ENCODE data around the gene TMEM170A. TPM values are rescaled to one million over a fixed set of nuclear protein-coding genes. Genes with fewer than 3 reads are reported as not detected.

The TMEM170A gene
- total RNA-seq, 4 donors from 2014 or later = 7.9 to 9.8 (median 8.6) TPM

GRCh38 chr16:75455677-75456076 lies 8.8 kb downstream of the TMEM170A start:
- Histone ChIP-seq H3K4me1 (no peaks in the 10 kb centered on the region), H3K4me3 (no peak overlapping the region), H3K36me3 (peaks cover 0 to 4% of the 10 kb centered on the region in 2 donors), H3K27me3 (no peaks in the 10 kb centered on the region), H3K27ac (no peak overlapping the region), H3K9me3 (no peaks in the 10 kb centered on the region)
- no peak for DNase-seq
- intact Hi-C loops (cut with DNase I; ENCODE audit: low total_unique reads) = no loop called here
- in situ Hi-C loops (cut with MboI; ENCODE audit: low sequenced_read_pairs in 4 of 4) = loop anchor here in 2 of 4 donors (25.0 kb wide), 2 partner anchors 182 to 1732 kb away; partner anchors contain the start of genes KARS1 (in 1 of the 2), MON1B (in 1 of the 2), SYCE1L (in 1 of the 2) and TERF2IP (in 1 of the 2)
- no peak for ATAC-seq
- TF ChIP-seq CTCF (IDR thresholded peaks at IDR 0.05 in 4 of 5, conservative IDR thresholded peaks at IDR 0.05 in 1 of 5) = no peak
- TF ChIP-seq POLR2A (IDR thresholded peaks at IDR 0.05) = no peak

GRCh38 chr16:75452464-75453190 lies 11.9 kb downstream of the TMEM170A start:
- intact Hi-C loops (cut with DNase I; ENCODE audit: low total_unique reads) (no loop called here), in situ Hi-C loops (cut with MboI; ENCODE audit: low sequenced_read_pairs in 4 of 4) (loop anchor here in 2 of 4 donors (25.0 kb wide), 2 partner anchors 185 to 1735 kb away; partner anchors contain the start of genes KARS1 (in 1 of the 2), MON1B (in 1 of the 2), SYCE1L (in 1 of the 2) and TERF2IP (in 1 of the 2))
- no peak for ATAC-seq
- H3K9me3 ChIP-seq = no peaks in the 10 kb centered on the region
- TF ChIP-seq POLR2A (IDR thresholded peaks at IDR 0.05) = no peak
- TF ChIP-seq CTCF (IDR thresholded peaks at IDR 0.05 in 4 of 5, conservative IDR thresholded peaks at IDR 0.05 in 1 of 5) = no peak
- no peak for DNase-seq
- H3K27ac ChIP-seq = no peak overlapping the region
- H3K27me3 ChIP-seq = no peaks in the 10 kb centered on the region
- no peaks in the 10 kb centered on the region for H3K4me1 ChIP-seq
- no peak overlapping the region for H3K4me3 ChIP-seq
- H3K36me3 ChIP-seq = peaks cover 0 to 16% of the 10 kb centered on the region in 2 donors

- no peak for DNase-seq
- no peaks in the 10 kb centered on the region for H3K4me1 ChIP-seq
- intact Hi-C loops (cut with DNase I; ENCODE audit: low total_unique reads) (no loop called here), in situ Hi-C loops (cut with MboI; ENCODE audit: low sequenced_read_pairs in 4 of 4) (no loop called here)
- TF ChIP-seq POLR2A (IDR thresholded peaks at IDR 0.05) (no peak), CTCF (IDR thresholded peaks at IDR 0.05 in 4 of 5, conservative IDR thresholded peaks at IDR 0.05 in 1 of 5) (no peak)
- H3K4me3 ChIP-seq = no peak overlapping the region
- H3K27ac ChIP-seq = no peak overlapping the region
- no peaks in the 10 kb centered on the region for H3K27me3 ChIP-seq
- H3K36me3 ChIP-seq = peaks cover 0 to 16% of the 10 kb centered on the region in 2 donors
- no peaks in the 10 kb centered on the region for H3K9me3 ChIP-seq
- ATAC-seq = no peak
Observed at GRCh38 chr16:75446416-75446815, 18.1 kb downstream of the TMEM170A start.

- ATAC-seq = no peak
- Histone ChIP-seq H3K36me3 (peaks cover 0 to 9% of the 10 kb centered on the region in 2 donors), H3K4me1 (no peaks in the 10 kb centered on the region), H3K9me3 (no peaks in the 10 kb centered on the region), H3K4me3 (no peak overlapping the region), H3K27ac (no peak overlapping the region), H3K27me3 (no peaks in the 10 kb centered on the region)
- no peak for DNase-seq
- intact Hi-C loops (cut with DNase I; ENCODE audit: low total_unique reads) = no loop called here
- in situ Hi-C loops (cut with MboI; ENCODE audit: low sequenced_read_pairs in 4 of 4) = no loop called here
- TF ChIP-seq POLR2A (IDR thresholded peaks at IDR 0.05) (no peak), CTCF (IDR thresholded peaks at IDR 0.05 in 4 of 5, conservative IDR thresholded peaks at IDR 0.05 in 1 of 5) (no peak)
Observed at GRCh38 chr16:75445298-75445697, 19.2 kb downstream of the TMEM170A start.

Data from gastrocnemius medialis (tissue), 4 donors.